IPS-NIHi11 (cell line): ENCODE measurements around the gene DMC1.
"Not testable (repeated sequence)": the region's sequence is repeated elsewhere in the genome, so short reads cannot be mapped to it uniquely, and the experiment has no call there.

Experiments
- DNase-seq: peaks from one replicate; pipeline ENCODE4 v3.0.0; 2012; ENCODE audit warnings: mixed read lengths, low spot score

The DMC1 gene

DNA sequence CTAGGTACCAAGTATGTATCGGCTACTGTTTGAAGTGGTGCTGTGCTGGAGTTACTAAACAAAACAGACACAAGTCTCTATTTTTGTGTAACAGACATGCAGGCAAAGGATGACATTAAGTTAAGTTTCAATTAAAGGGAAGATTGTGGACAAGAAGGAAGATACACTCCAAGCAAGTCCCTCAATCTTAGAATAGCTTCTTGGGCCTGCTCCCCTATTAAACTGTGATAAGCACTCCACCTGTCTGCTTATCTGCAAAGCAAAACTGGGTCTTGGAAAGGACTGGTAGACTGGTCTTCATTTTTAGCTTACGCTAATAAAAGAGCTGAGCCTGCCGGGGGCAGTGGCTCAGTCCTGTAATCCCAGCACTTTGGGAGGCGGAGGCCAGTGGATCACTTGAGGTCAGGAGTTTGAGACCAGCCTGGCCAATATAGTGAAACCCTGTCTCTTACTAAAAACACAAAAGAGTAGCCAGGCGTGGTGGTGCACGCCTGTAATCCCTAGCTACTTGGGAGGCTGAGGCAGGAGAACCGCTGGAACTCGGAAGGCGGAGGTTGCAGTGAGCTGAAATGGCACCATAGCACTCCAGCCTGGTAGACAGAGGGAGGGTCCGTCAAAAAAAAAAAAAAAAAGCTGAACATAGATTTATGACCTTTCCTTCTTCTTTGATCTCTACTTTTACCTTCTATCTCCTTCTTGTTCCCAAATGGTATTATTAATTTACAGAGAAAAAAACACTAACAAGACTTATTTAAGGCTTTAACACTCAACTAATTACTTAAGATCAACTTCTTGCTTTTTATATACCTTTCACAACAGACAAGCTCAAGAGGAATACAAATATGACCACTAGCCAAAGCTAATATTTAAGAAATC lies 67.9 kb downstream of the DMC1 start:
- DNase-seq: no peak

DNA sequence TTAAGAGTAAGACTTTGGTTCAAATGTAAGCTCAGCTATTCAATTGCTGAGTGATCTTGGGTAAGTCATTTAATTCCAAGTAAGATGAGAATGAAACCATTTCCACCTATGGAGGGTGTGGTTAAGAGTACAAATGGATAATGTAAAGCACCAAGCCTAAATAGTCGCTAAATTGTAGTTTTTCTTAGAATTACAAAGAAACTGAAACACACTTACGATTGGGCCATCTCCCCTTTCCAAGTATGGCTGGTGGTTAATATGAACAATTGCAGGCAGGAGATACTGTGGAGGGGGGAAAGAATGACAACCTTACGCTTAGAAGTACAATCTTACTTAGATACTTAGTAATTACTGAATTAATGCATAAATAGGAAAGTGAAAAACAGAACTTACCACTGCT lies 72.1 kb downstream of the DMC1 start:
- no peak for DNase-seq

DNA sequence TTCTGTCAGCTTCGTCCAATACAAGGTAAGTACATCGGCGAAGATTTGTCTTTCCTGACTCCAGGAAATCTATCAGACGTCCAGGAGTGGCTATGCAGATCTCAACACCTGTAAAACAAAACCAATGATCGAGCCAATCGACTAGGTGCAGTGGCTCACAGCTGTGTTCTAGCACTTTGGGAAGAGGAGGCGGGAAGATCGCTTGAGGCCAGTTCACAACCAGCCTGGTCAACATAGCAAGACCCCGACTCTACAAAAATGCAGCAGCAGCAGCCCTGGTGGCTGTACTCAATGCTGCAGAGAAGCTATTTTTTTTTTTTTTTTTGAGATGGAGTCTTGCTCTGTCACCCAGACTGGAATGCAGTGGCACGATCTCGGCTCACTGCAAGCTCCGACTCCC lies 75.0 kb downstream of the DMC1 start:
- no peak for DNase-seq

DNA sequence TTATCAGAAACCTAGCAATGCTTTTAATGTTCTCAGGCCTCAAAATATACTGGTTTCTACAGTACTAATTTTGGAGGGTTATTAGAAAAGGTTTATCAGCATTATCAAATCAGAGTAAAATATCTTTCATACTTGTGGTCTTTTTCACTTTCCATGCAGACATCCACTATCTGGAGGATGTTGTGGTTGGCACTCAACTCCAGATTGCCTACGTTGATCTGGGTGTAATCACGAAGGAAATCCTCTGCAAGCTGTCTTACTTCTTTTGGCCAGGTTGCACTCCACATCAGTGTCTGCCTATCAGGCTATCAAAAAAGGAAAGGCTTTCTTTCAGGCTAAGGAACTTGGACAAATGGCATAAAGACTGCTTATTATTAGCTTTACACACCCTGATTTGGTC lies 75.5 kb downstream of the DMC1 start:
- no peak for DNase-seq

- no peak for DNase-seq
Observed at GRCh38 chr22:38491707-38492348, 78.2 kb downstream of the DMC1 start.

DNA sequence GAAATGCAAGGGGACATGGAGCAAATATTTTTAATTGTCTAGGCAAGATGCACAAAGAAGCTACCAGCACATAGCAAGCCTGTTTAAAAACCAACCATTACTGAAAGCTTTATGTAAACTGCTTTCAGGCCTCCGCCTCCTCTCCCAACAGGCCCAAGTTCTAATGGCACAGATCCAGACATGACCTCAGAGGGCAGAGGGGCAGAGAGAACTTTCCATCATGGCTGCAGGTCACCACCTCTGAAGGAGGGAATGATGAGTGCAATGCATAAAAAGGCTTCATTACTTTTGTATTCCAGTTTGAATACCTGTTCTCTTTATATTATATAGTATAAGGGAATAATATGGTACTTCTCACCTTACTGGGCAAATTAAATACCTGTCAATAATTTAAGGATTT lies 79.1 kb downstream of the DMC1 start:
- no peak for DNase-seq

DNA sequence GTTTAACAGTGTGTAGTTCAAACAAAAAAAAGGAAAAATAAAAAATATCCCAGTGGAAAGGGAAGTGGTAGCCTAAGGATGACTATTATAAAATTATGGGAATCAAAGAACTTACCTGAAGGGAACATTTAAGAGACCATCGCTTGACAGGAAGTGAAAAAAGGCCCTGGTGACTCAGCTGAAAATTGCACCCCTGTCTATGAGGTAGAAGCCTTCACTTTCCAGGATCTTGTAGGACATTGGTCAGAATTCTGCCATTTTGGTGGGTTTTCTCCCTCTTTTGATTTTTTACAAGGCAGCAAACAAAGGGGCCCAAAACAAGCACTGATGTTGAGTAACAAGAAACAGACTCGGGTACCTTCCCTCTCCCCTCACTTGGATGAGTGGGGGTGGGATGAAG lies 79.5 kb downstream of the DMC1 start:
- no peak for DNase-seq

- no peak for DNase-seq
Observed at GRCh38 chr22:38489561-38490145, 80.3 kb downstream of the DMC1 start.

DNA sequence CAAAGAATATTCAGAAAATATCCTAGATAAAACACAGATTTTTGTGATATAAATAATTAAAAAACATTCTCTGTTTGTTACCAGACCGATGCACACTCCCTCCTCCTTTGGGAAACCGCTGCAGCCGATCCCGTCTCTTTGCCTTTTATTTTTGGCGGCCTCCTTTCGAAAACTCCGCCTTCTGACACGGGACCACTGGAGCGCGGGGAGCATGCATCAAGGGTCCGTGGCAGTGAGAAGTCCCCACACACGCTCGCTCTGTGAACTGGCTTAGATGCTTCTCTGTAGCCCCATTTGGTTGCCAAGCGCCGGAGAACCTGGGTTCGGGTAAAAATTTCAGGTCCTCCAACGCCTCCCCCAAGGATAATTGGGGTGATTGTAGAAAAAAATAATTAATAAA lies 80.8 kb downstream of the DMC1 start:
- no peak for DNase-seq

DNA sequence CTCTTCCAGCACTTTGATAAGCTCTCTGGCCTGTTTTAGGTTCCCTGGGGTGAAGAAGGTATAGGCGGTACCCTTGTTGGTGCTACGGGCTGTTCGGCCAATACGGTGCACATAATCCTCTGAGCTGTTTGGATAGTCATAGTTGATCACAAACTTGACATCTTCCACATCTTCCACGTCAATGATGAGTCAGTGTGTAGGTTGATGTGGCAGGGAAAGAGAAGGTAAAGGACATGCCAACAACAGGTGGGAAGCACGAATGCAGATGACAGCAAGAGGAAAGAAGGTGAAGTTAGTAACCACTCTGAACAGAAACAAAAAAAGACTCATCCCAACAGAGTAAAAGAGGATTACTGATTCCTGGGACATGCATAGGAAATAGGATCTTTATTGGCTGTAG lies 82.0 kb downstream of the DMC1 start:
- DNase-seq: no peak

GRCh38 chr22:38485783-38486182 lies 84.2 kb downstream of the DMC1 start:
- no peak for DNase-seq

GRCh38 chr22:38484244-38484643 lies 85.7 kb downstream of the DMC1 start:
- DNase-seq: no peak

DNA sequence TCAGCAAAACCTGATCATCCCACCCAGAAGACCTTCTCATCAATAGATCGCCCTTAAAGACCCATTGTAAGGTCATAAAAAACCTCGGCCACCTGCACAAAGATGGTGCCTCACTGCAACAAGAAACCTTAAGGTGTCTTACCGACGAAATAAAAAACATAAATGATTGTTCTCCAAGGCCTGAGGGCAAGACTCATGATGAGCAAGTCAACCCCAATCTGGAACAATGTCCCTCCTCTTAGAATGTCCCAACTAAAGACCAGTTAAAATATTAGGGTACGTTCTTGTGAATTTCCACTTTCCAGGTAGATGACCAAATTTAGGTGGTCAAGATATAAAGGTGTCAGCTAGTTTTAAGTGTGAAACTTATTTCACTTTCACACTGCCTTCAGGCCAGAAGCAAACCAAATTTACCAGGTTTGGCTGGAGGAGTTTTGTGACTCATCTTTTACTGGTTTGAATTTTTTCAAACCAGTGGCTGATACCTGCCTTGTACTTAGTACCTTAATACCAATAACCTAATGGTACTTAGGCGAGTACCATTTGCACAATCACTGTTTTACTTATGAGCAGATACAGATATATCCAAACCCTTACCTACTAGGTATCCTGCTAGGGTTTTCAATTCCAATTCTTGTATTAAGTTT lies 87.2 kb downstream of the DMC1 start:
- DNase-seq: no peak

- DNase-seq: no peak
Observed at GRCh38 chr22:38481871-38482332, 88.1 kb downstream of the DMC1 start.

GRCh38 chr22:38481162-38481870 lies 88.7 kb downstream of the DMC1 start:
- no peak for DNase-seq

GRCh38 chr22:38479096-38479837 lies 90.7 kb downstream of the DMC1 start:
- no peak for DNase-seq

DNA sequence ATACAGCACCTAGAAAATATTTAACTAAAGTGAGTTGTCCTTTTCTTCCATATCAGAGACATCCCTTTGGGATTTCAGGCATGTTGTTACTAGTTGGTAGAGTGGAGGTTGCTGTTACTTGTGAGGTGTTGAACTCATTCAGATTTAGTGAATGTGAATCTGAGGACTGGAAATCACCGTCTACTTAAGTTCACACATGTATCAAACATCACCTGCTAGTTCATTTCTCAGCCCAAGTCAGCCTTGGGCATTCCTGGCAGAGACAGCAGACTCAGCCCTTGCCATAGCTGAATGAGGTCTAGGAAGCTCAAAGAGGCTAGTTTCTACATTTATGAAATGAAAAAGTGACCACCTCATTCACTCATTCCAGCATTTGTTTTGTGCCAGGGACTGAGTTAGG lies 92.4 kb downstream of the DMC1 start:
- DNase-seq: no peak

- DNase-seq: no peak
Observed at GRCh38 chr22:38474003-38474607, 95.9 kb downstream of the DMC1 start.

DNA sequence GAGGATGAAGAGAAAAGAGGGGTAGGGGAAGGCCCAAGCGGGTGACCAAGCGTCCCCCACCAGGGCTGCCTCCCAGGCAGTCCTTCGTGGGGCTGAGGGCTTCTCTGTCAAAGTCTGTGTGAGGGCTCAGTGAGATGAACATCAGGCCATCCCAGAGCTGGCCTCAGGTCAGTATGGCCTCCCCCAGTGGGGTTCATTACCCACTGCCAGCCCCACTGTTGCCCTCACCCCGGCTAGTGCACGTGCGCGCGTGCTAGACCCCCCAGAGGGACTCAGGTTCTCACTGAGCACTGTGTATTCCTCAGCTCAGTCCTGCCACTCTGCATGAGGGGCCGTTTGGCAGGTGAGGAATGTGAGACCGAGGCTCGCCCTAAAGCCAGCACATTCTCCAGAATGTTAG lies 98.7 kb downstream of the DMC1 start:
- no peak for DNase-seq

DNA sequence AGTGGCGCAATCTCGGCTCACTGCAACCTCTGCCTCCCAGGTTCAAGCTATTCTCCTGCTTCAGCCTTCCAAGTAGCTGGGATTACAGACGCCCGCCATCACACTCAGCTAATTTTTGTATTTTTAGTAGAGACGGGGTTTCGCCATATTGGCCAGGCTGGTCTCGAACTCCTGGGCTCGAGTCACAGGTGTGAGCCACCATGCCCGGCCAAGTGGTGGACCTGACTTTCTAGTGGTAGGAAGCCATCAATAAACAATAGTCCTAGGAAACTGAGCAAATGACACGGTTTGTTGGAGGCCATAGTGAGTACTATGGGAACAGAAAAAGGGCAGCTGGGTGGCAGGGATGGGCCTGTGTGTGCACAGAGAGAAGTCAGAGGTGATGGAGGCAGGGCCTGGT lies 99.8 kb downstream of the DMC1 start:
- not testable (repeated sequence) for DNase-seq

DNA sequence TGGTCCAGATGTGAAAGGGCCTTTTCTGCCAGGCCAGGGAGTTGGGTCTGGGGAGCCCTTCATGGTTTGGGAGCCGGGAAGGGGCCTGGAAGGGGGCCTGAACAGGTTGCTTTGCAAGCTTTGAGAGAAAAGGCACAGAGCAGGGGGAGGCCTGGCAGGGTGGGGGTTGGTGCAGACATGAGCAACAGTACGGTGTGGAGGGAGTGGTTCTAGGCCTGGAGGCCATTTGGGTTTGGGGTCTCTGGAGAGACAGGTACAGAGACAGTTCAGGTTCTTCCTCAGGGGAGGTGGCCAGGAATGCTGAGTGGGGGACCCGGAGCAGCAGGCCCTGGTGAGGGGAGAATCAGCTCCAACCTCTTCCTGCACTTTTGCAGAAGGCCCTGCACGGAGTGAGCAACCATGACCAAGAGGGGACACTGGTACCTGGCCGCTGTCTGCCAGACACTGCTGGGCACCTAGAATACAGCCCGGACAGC lies 100.6 kb downstream of the DMC1 start:
- DNase-seq: no peak
